GM13976 (cell line): ENCODE data around the gene SLC8B1.

Experiments
- DNase-seq: peaks from one replicate; pipeline ENCODE4 v3.0.0; 2012; ENCODE audit warnings: low spot score
- in situ Hi-C: fragments of 300-500 bp; cut with MboI; formaldehyde crosslinking; loops from one replicate; pipeline ENCODE4 v1.12.0; 2022; ENCODE audit warnings: low sequenced_read_pairs, mixed read lengths, inconsistent platforms; ENCODE audit not compliant: unreplicated experiment
- TF ChIP-seq, protein P1 (sequence below): IDR thresholded peaks from 2 replicates; pipeline ENCODE4 v1.5.1; 2012; ENCODE audit warnings: borderline replicate concordance, mild to moderate bottlenecking; ENCODE audit not compliant: insufficient read depth; ENCODE audit errors: extremely low read depth, missing control alignments, control extremely low read depth

SLC8B1 gene

DNA sequence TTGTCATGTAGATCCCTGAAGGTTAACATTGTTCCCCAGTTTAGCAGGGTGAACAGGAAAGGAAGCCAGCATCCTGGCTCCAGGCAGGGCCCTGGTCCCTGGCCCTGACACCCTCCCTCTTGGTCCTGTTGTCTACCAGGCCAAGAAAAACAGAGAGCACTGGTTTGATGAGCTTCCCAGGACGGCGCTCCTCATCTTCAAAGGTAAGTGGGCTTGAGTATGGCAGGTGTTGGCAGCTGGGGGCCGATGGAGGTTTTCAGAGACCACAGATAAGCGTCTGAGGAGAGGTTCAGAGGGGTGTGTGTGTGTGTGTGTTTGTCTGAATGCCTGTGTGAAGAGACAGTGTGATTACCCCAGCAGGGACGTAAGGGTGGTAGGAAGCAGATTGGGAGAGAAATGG is 56.3 kb downstream of the SLC8B1 start:
- TF ChIP-seq, protein P1, sequence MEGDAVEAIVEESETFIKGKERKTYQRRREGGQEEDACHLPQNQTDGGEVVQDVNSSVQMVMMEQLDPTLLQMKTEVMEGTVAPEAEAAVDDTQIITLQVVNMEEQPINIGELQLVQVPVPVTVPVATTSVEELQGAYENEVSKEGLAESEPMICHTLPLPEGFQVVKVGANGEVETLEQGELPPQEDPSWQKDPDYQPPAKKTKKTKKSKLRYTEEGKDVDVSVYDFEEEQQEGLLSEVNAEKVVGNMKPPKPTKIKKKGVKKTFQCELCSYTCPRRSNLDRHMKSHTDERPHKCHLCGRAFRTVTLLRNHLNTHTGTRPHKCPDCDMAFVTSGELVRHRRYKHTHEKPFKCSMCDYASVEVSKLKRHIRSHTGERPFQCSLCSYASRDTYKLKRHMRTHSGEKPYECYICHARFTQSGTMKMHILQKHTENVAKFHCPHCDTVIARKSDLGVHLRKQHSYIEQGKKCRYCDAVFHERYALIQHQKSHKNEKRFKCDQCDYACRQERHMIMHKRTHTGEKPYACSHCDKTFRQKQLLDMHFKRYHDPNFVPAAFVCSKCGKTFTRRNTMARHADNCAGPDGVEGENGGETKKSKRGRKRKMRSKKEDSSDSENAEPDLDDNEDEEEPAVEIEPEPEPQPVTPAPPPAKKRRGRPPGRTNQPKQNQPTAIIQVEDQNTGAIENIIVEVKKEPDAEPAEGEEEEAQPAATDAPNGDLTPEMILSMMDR, result no peak
- in situ Hi-C loops, result no loop called here
- no peak for DNase-seq

DNA sequence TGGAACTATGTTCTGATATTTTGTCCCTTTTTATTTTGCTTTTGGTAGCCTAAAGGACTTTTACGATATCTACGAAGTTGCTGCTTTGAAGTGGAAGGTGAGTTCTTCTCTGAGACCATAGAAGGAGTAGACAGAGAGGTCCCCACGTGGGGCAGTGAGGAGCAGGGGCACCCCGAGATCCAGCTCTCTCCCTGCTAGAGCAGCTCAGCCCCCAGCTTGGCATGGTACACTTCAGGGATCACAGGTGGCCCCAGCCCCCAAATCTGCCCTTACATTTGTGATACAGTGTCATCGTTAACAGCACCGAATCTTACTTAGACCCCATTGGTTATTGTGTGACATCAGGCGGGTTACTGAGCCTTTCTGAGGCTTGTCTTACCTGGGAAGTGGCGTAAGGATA is 56.8 kb downstream of the SLC8B1 start:
- in situ Hi-C loops, result no loop called here
- TF ChIP-seq, protein P1, result no peak
- DNase-seq, result no peak

DNA sequence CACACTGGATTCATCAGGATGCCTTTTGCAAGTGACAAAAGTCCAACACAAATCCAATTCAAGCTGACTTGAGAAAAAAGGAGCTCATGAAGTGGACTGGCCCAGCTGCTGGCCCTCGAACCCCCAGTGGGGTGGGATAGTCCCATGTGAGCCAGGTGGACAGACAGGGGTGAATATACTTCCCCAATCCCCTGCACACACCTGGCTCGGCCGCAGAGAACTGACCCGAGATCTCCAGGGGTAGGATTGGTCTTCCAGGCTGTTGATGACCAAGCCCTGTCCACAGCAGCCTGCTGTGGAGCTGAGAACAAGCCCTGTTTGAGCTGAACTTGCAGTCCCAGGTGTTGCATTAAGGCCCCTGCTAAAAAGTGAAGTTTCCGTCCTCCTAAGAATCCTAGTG is 57.4 kb downstream of the SLC8B1 start:
- in situ Hi-C loops, result no loop called here
- TF ChIP-seq, protein P1, result no peak

DNA sequence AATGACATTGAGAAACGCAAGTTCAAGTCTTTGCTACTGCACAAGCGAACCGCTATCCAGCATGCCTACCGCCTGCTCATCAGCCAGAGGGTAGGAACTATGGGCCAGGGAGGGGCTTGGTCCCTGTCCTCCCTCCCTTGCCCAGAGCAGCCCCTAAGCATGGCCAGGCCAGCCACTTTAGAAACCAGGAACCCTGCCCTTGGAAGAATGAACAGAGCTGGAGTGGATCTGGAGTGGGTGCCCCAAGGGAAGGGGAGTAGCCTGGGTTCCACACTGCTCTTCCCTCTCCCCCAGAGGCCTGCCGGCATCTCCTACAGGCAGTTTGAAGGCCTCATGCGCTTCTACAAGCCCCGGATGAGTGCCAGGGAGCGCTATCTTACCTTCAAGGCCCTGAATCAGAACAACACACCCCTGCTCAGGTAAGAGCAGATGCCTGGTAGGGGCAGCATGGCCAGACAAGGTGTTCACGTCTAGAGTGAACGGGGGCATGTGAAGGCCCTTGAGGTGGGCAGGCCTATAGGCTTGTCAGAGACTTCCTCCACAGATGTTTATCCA is 57.9 kb downstream of the SLC8B1 start:
- in situ Hi-C loops, result no loop called here
- DNase-seq, result no peak
- TF ChIP-seq, protein P1, result no peak

More for the DNA sequence above, 57.4 kb downstream of the SLC8B1 start:
- no peak for DNase-seq

DNA sequence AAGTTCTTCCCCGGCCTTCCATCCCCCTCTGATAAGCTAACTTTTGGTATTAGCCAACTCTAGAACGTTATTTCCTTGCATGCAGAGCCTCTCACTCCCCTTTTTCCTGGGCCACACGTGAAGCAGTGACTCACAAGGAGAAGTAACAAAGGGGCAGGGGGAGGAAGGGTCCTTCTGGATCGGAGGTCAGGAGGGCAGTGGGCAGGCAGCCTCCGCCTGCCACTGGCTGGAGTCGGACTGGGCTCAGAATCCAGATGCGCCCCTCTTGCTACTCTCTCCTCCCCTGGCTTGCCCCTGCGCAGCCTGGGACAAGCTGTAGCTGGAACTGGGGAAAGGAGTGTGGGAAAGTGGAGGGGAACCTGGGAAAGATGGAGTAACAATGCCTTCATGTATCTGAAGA is 58.6 kb downstream of the SLC8B1 start:
- in situ Hi-C loops, result no loop called here
- no peak for DNase-seq
- TF ChIP-seq, protein P1, result no peak

GRCh38 chr12:113274848-113275247 is 60.1 kb downstream of the SLC8B1 start:
- TF ChIP-seq, protein P1, result no peak
- DNase-seq, result no peak
- in situ Hi-C loops, result no loop called here
